Measurements from ENCODE around the gene ZDHHC14.

GRCh38 chr6:157538168-157538567 is 157.2 kb downstream of the ZDHHC14 start:
- no peak for TF ChIP-seq PHF8 (IDR thresholded peaks at IDR 0.05; ENCODE audit: borderline replicate concordance, low read depth)
- no peak for TF ChIP-seq CTCF (IDR thresholded peaks at IDR 0.05)
- TF ChIP-seq CHD4 (IDR thresholded peaks at IDR 0.05; ENCODE audit: borderline replicate concordance): no peak
- no peak for TF ChIP-seq USF2 (IDR thresholded peaks at IDR 0.05)
- TF ChIP-seq RFX5 (IDR thresholded peaks at IDR 0.05): no peak
- TF ChIP-seq CHD2 (IDR thresholded peaks at IDR 0.05; ENCODE audit: low read length, partially characterized antibody): no peak
- TF ChIP-seq POLR2A (IDR thresholded peaks at IDR 0.05; ENCODE audit: low read length): no peak
- no peak for TF ChIP-seq HMGXB4 (CRISPR knock-in tag; IDR thresholded peaks at IDR 0.05; ENCODE audit: borderline replicate concordance)

Measured in A549 (cell line).